ENCODE measurements around the gene IMMP2L.

- no peak for TF ChIP-seq CTCF (IDR thresholded peaks at IDR 0.05; ENCODE audit: insufficient read depth, low read length, poor library complexity, severe bottlenecking)
- TF ChIP-seq EZH2phosphoT487 (conservative IDR thresholded peaks at IDR 0.05; ENCODE audit: low read length) = no peak
Observed at GRCh38 chr7:111272092-111272491, 290.2 kb downstream of the IMMP2L start.

All from SU-DHL-6 (cell line).